IMR-90 (cell line): ENCODE data around the gene RELN. TPM values are rescaled to one million over a fixed set of nuclear protein-coding genes. Genes with fewer than 3 reads are reported as not detected.

Experiments
- ATAC-seq: fragments of 200-7000 bp; cut with Tn5 transposase; 2 replicates; pipeline ENCODE4 v1.9.1; 2020; ENCODE audit warnings: low read depth, mild to moderate bottlenecking, moderate library complexity
- BruUV-seq: library from RNA; stranded (reverse); fragments of 400-500 nt; replicated peaks from 2 replicates; lab custom pipeline; 2021; lab: Mats Ljungman, UMichigan
- CTCF ChIA-PET: fragments of 300-600 bp; formaldehyde crosslinking; extraction: SDS; loops from one replicate; lab custom pipeline; 2021; ENCODE audit warnings: antibody characterized with exemption; lab: Yijun Ruan, JAX
- POLR2A ChIA-PET: fragments of 300-600 bp; sonication (Branson Sonifier 250); formaldehyde crosslinking; loops from one replicate; lab custom pipeline; 2022; ENCODE audit warnings: antibody characterized with exemption; ENCODE audit not compliant: unreplicated experiment; lab: Charles Lee
- DNase-seq: peaks from one replicate; pipeline ENCODE4 v3.0.0; 2013
- H2AFZ ChIP-seq: replicated peaks from 2 replicates; pipeline ENCODE3; 2013; ENCODE audit warnings: low read length, mild to moderate bottlenecking; ENCODE audit not compliant: poor library complexity
- H2AK5ac ChIP-seq: 2 replicates; pipeline ENCODE4 v1.6.1; 2013; ENCODE audit warnings: low read depth, low read length, inconsistent platforms
- H2AK9ac ChIP-seq: replicated peaks from 2 replicates; pipeline ENCODE3; 2013; ENCODE audit warnings: mild to moderate bottlenecking, low read depth, low read length, moderate library complexity; ENCODE audit not compliant: poor library complexity
- H2BK120ac ChIP-seq: 2 replicates; pipeline ENCODE4 v1.6.1; 2013; ENCODE audit warnings: low read depth, low read length, inconsistent platforms
- H2BK15ac ChIP-seq: 3 replicates; pipeline ENCODE4 v1.6.1; 2013; ENCODE audit warnings: low read depth, low read length, inconsistent platforms
- H2BK20ac ChIP-seq: 2 replicates; pipeline ENCODE4 v1.6.1; 2013; ENCODE audit warnings: low read depth, mild to moderate bottlenecking, inconsistent platforms, low read length, moderate library complexity
- H2BK5ac ChIP-seq: 2 replicates; pipeline ENCODE4 v1.6.1; 2013; ENCODE audit warnings: mild to moderate bottlenecking, low read depth, low read length, inconsistent platforms; ENCODE audit not compliant: poor library complexity, severe bottlenecking
- H3K14ac ChIP-seq: replicated peaks from 2 replicates; pipeline ENCODE4 v1.6.1; 2013; ENCODE audit warnings: low read depth, low read length, inconsistent platforms
- H3K18ac ChIP-seq: 2 replicates; pipeline ENCODE4 v1.6.1; 2013; ENCODE audit warnings: low read depth, low read length, control low read depth
- H3K23ac ChIP-seq: 2 replicates; pipeline ENCODE4 v1.6.1; 2013; ENCODE audit warnings: low read depth, low read length, inconsistent platforms
- H3K27ac ChIP-seq: 2 replicates; pipeline ENCODE4 v1.5.1; 2013; ENCODE audit warnings: mild to moderate bottlenecking, control low read depth, low read length; ENCODE audit not compliant: insufficient read depth
- H3K27me3 ChIP-seq: 2 replicates; pipeline ENCODE4 v1.6.1; 2013; ENCODE audit warnings: low read length; ENCODE audit not compliant: control insufficient read depth, insufficient read depth
- H3K36me3 ChIP-seq: 2 replicates; pipeline ENCODE4 v1.6.1; 2013; ENCODE audit warnings: low read length, mixed read lengths; ENCODE audit not compliant: control insufficient read depth, insufficient read depth
- H3K4ac ChIP-seq: 2 replicates; pipeline ENCODE4 v1.6.1; 2013; ENCODE audit warnings: low read depth, low read length, inconsistent platforms
- H3K4me1 ChIP-seq: 2 replicates; pipeline ENCODE4 v1.6.1; 2013; ENCODE audit warnings: low read length, mixed read lengths; ENCODE audit not compliant: control insufficient read depth, insufficient read depth
- H3K4me2 ChIP-seq: 2 replicates; pipeline ENCODE4 v1.6.1; 2013; ENCODE audit warnings: low read depth, mild to moderate bottlenecking, control low read depth, low read length, moderate library complexity
- H3K4me3 ChIP-seq: 2 replicates; pipeline ENCODE4 v1.5.1; 2013; ENCODE audit warnings: low read depth, mild to moderate bottlenecking, control low read depth, low read length, moderate library complexity; ENCODE audit not compliant: insufficient read depth
- H3K56ac ChIP-seq: 2 replicates; pipeline ENCODE4 v1.6.1; 2013; ENCODE audit warnings: low read length, inconsistent platforms; ENCODE audit not compliant: insufficient read depth; ENCODE audit errors: extremely low read depth
- H3K79me1 ChIP-seq, 2 experiments: 2 replicates each; pipeline ENCODE4 v1.6.1; 2013; ENCODE audit warnings: low read length in 2 of 2, inconsistent platforms in 1 of 2, low read depth in 1 of 2
- H3K9ac ChIP-seq: 2 replicates; pipeline ENCODE4 v1.6.1; 2013; ENCODE audit warnings: low read depth, low read length, control low read depth
- H3K9me1 ChIP-seq: 2 replicates; pipeline ENCODE4 v1.6.1; 2013; ENCODE audit warnings: low read length, inconsistent platforms; ENCODE audit not compliant: insufficient read depth
- H3K9me3 ChIP-seq: 2 replicates; pipeline ENCODE4 v1.6.1; 2013; ENCODE audit warnings: low read length; ENCODE audit not compliant: control insufficient read depth, insufficient read depth
- H4K20me1 ChIP-seq: 2 replicates; pipeline ENCODE4 v1.6.1; 2013; ENCODE audit warnings: low read length, inconsistent platforms; ENCODE audit not compliant: insufficient read depth
- H4K5ac ChIP-seq: 2 replicates; pipeline ENCODE4 v1.6.1; 2013; ENCODE audit warnings: mild to moderate bottlenecking, low read depth, low read length, control low read depth
- H4K8ac ChIP-seq, 2 experiments: 2 replicates each; pipeline ENCODE4 v1.6.1; 2013; ENCODE audit warnings: low read depth in 2 of 2, low read length in 2 of 2, control low read depth in 1 of 2, inconsistent platforms in 1 of 2
- H4K91ac ChIP-seq: 2 replicates; pipeline ENCODE4 v1.6.1; 2013; ENCODE audit warnings: low read depth, low read length, inconsistent platforms; ENCODE audit not compliant: insufficient read depth
- BHLHE40 ChIP-seq: fragments of 150-350 bp; IDR thresholded peaks from 2 replicates; pipeline ENCODE4 v1.6.1; 2016; ENCODE audit warnings: mild to moderate bottlenecking, low read depth, low read length
- CHD1 ChIP-seq: IDR thresholded peaks from 2 replicates; pipeline ENCODE4 v1.6.1; 2012; ENCODE audit warnings: low read depth, low read length, improper control_type of control experiment
- FOS ChIP-seq: fragments of 150-350 bp; IDR thresholded peaks from 2 replicates; pipeline ENCODE4 v1.6.1; 2016; ENCODE audit warnings: low read depth, low read length
- MAZ ChIP-seq: IDR thresholded peaks from 2 replicates; pipeline ENCODE4 v1.6.1; 2012; ENCODE audit warnings: low read depth, mild to moderate bottlenecking, low read length, improper control_type of control experiment, moderate library complexity, borderline replicate concordance
- MXI1 ChIP-seq: IDR thresholded peaks from 2 replicates; pipeline ENCODE4 v1.6.1; 2012; ENCODE audit warnings: low read depth, mild to moderate bottlenecking, low read length, moderate library complexity, borderline replicate concordance
- NFE2L2 ChIP-seq: fragments of 150-350 bp; IDR thresholded peaks from 2 replicates; pipeline ENCODE4 v1.6.1; 2016; ENCODE audit warnings: low read depth, mild to moderate bottlenecking, low read length
- POLR2A ChIP-seq: IDR thresholded peaks from 2 replicates; pipeline ENCODE4 v1.6.1; 2012; ENCODE audit warnings: mild to moderate bottlenecking, low read depth, low read length
- RAD21 ChIP-seq: IDR thresholded peaks from 2 replicates; pipeline ENCODE4 v1.6.1; 2012; ENCODE audit warnings: low read length, improper control_type of control experiment
- RCOR1 ChIP-seq: IDR thresholded peaks from 2 replicates; pipeline ENCODE4 v1.6.1; 2012; ENCODE audit warnings: mild to moderate bottlenecking, low read length, improper control_type of control experiment; ENCODE audit not compliant: insufficient replicate concordance
- RFX5 ChIP-seq: IDR thresholded peaks from 2 replicates; pipeline ENCODE4 v1.8.0; 2012; ENCODE audit warnings: low read depth, mild to moderate bottlenecking, low read length, moderate library complexity
- SMC3 ChIP-seq: fragments of 150-350 bp; IDR thresholded peaks from 2 replicates; pipeline ENCODE4 v1.6.1; 2016; ENCODE audit warnings: low read depth, mild to moderate bottlenecking, antibody characterized with exemption, low read length, moderate library complexity
- WGBS, 2 experiments: methylation state at CpG; one replicate each; pipeline versions ENCODE4 v1.1.5 to v1.1.7; 2013; ENCODE audit warnings: missing lambda C conversion rate in 2 of 2; ENCODE audit not compliant: insufficient read length in 1 of 2; ENCODE audit errors: extremely low coverage in 2 of 2; 5-methylcytosine and 5-hydroxymethylcytosine counted together
- dilution Hi-C: fragments of 300-500 bp; cut with HindIII; formaldehyde crosslinking; loops from one replicate; pipeline ENCODE4 v1.14.3; 2018; ENCODE audit warnings: low sequenced_read_pairs; ENCODE audit not compliant: unreplicated experiment
- in situ Hi-C: fragments of 300-500 bp; cut with MboI; formaldehyde crosslinking; loops from 3 replicates; pipeline ENCODE4 v1.14.3; 2019; ENCODE audit warnings: low sequenced_read_pairs, inconsistent platforms, mixed read lengths
- intact Hi-C: fragments of 100-400 bp; cut with micrococcal nuclease; formaldehyde crosslinking; loops from 2 replicates; pipeline ENCODE4 v1.10.0; 2022
- polyA plus RNA-seq, 3 experiments: library from polyadenylated mRNA; depleted of rRNA; stranded (reverse); fragments of >200 nt; gene quantifications; 2 replicates each; pipeline ENCODE4 v1.2.3, GENCODE V29; 2012; ENCODE audit warnings: low replicate concordance in 1 of 3
- total RNA-seq: library from RNA; depleted of rRNA; stranded (reverse); fragments of >200 nt; gene quantifications from 2 replicates; pipeline ENCODE4 v1.2.3, GENCODE V29; 2012
- TF ChIP-seq, protein P1 (sequence below): conservative IDR thresholded peaks from 2 replicates; pipeline ENCODE4 v1.5.1; 2012; ENCODE audit warnings: mild to moderate bottlenecking, low read depth, low read length, improper control_type of control experiment
- TF ChIP-seq, protein P2 (sequence below): fragments of 150-350 bp; IDR thresholded peaks from 2 replicates; pipeline ENCODE4 v1.6.1; 2016; ENCODE audit warnings: low read depth, mild to moderate bottlenecking, low read length, moderate library complexity, borderline replicate concordance
- TF ChIP-seq, protein P3 (sequence below): fragments of 150-350 bp; IDR thresholded peaks from 2 replicates; pipeline ENCODE4 v1.6.1; 2017; ENCODE audit warnings: mild to moderate bottlenecking, antibody characterized with exemption, low read length, low read depth

RELN gene
- total and polyA plus RNA-seq, 2 of the 4 experiments (the other 2 are of a cell fraction), result 14.7 to 23.7 TPM

DNA sequence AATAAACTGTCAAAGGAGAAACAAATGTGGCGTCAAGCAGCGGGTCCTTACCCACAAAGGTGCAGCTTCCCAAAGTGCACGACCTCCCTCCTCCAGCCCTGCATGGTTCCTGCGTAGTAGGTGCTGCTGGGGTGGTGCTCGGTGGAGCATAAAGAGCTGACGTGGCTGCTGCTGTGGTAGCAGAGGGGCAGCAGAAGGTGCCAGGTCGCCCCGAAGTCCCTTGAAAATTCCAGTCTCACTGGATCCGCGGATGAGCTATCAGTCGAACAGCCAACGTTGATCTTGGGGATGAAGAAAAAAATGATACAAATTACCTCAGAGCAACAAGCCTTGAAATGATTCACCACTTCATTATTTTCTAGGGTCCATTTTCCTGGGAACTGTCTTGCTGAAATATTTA lies 438.4 kb downstream of the RELN start:
- no peak overlapping the region for H3K18ac ChIP-seq
- intact Hi-C loops (no loop called here), dilution Hi-C loops (no loop called here), in situ Hi-C loops (no loop called here)
- H3K56ac ChIP-seq, result no peak overlapping the region
- H3K9me3 ChIP-seq, result no peaks in the 10 kb centered on the region
- BruUV-seq, result no TSS peak
- H3K4me3 ChIP-seq, result no peak overlapping the region
- H4K5ac ChIP-seq, result no peak overlapping the region
- no peak overlapping the region for H3K9ac ChIP-seq
- CTCF ChIA-PET, result no interaction called here
- H2BK120ac ChIP-seq, result no peak overlapping the region
- H2AFZ ChIP-seq, result no peak overlapping the region
- H3K79me1 ChIP-seq, result no peaks in the 10 kb centered on the region
- H2BK20ac ChIP-seq, result no peak overlapping the region
- TF ChIP-seq RCOR1 (no peak), POLR2A (no peak), BHLHE40 (no peak), MXI1 (no peak), CHD1 (no peak), SMC3 (no peak), MAZ (no peak), NFE2L2 (no peak), RFX5 (no peak), FOS (no peak), RAD21 (no peak)
- TF ChIP-seq, protein P1, sequence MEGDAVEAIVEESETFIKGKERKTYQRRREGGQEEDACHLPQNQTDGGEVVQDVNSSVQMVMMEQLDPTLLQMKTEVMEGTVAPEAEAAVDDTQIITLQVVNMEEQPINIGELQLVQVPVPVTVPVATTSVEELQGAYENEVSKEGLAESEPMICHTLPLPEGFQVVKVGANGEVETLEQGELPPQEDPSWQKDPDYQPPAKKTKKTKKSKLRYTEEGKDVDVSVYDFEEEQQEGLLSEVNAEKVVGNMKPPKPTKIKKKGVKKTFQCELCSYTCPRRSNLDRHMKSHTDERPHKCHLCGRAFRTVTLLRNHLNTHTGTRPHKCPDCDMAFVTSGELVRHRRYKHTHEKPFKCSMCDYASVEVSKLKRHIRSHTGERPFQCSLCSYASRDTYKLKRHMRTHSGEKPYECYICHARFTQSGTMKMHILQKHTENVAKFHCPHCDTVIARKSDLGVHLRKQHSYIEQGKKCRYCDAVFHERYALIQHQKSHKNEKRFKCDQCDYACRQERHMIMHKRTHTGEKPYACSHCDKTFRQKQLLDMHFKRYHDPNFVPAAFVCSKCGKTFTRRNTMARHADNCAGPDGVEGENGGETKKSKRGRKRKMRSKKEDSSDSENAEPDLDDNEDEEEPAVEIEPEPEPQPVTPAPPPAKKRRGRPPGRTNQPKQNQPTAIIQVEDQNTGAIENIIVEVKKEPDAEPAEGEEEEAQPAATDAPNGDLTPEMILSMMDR, result no peak
- TF ChIP-seq, protein P2, sequence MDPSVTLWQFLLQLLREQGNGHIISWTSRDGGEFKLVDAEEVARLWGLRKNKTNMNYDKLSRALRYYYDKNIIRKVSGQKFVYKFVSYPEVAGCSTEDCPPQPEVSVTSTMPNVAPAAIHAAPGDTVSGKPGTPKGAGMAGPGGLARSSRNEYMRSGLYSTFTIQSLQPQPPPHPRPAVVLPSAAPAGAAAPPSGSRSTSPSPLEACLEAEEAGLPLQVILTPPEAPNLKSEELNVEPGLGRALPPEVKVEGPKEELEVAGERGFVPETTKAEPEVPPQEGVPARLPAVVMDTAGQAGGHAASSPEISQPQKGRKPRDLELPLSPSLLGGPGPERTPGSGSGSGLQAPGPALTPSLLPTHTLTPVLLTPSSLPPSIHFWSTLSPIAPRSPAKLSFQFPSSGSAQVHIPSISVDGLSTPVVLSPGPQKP, result no peak
- TF ChIP-seq, protein P3, sequence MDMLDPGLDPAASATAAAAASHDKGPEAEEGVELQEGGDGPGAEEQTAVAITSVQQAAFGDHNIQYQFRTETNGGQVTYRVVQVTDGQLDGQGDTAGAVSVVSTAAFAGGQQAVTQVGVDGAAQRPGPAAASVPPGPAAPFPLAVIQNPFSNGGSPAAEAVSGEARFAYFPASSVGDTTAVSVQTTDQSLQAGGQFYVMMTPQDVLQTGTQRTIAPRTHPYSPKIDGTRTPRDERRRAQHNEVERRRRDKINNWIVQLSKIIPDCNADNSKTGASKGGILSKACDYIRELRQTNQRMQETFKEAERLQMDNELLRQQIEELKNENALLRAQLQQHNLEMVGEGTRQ, result no peak
- no peak overlapping the region for H2BK15ac ChIP-seq
- H3K4ac ChIP-seq, result no peak overlapping the region
- no peak overlapping the region for H3K14ac ChIP-seq
- no peak overlapping the region for H4K91ac ChIP-seq
- no peak overlapping the region for H3K23ac ChIP-seq
- no peak overlapping the region for H3K27ac ChIP-seq
- peaks cover 4% of the 10 kb centered on the region for H3K36me3 ChIP-seq
- H4K20me1 ChIP-seq, result no peaks in the 10 kb centered on the region
- peaks cover 2% of the 10 kb centered on the region; the same call in 1 of the 2 replicates for H3K4me1 ChIP-seq
- H3K9me1 ChIP-seq, result no peaks in the 10 kb centered on the region
- H3K4me2 ChIP-seq, result no peak overlapping the region
- H2BK5ac ChIP-seq, result no peak overlapping the region
- no peak overlapping the region for H2AK5ac ChIP-seq
- H3K27me3 ChIP-seq, result no peaks in the 10 kb centered on the region
- POLR2A ChIA-PET, result no interaction called here
- no peak overlapping the region for H4K8ac ChIP-seq
- no peak for ATAC-seq
- WGBS, 2 experiments, result 100% methylated on average over 2 of the region's 12 CpGs; no CpG with 5 or more reads in 1 of the 2 experiments
- peak; percentile 25 for DNase-seq
- no peak overlapping the region for H2AK9ac ChIP-seq
